Erythroblast (primary cell): ENCODE measurements around the gene SIX4.

Experiments used
- GATA1 ChIP-seq: IDR thresholded peaks from 2 replicates; pipeline ENCODE4 v1.6.1; 2011; ENCODE audit warnings: low read depth, mild to moderate bottlenecking, control low read depth, low read length, moderate library complexity
- POLR2A ChIP-seq: IDR thresholded peaks from 2 replicates; pipeline ENCODE4 v1.6.1; 2011; ENCODE audit warnings: mild to moderate bottlenecking, low read length

GRCh38 chr14:60736494-60736893 is 12.3 kb upstream of the SIX4 start:
- TF ChIP-seq POLR2A (no peak), GATA1 (no peak)
